ENCODE data around the gene ZSCAN22. TPM values are rescaled to one million over a fixed set of nuclear protein-coding genes. Genes with fewer than 3 reads are reported as not detected.

The ZSCAN22 gene
- total and polyA plus RNA-seq, 2 experiments from 2014 or later, result 2.0 to 2.2 TPM

GRCh38 chr19:58350001-58350861, 23.4 kb downstream of the ZSCAN22 start:
- WGBS (ENCODE audit: low lambda C conversion rate, missing lambda C conversion rate), result 98% methylated on average over 73 of the region's 84 CpGs
- H3K9me3 ChIP-seq (ENCODE audit: low read depth), result no peaks in the 10 kb centered on the region
- H3K9me2 ChIP-seq (replicated peaks; ENCODE audit: insufficient read depth), result no peaks in the 10 kb centered on the region
- H3K27me3 ChIP-seq, result peaks cover 4% of the 10 kb centered on the region
- peaks cover 18% of the 10 kb centered on the region for H3K79me2 ChIP-seq
- peaks cover 8% of the 10 kb centered on the region for H3K4me1 ChIP-seq (ENCODE audit: insufficient read depth)
- no peaks in the 10 kb centered on the region for H4K20me1 ChIP-seq (ENCODE audit: insufficient read depth, poor library complexity, severe bottlenecking)
- no peak overlapping the region for H3K4me2 ChIP-seq
- no peak overlapping the region for H2AFZ ChIP-seq
- H3K27ac ChIP-seq, result no peak overlapping the region
- no peak for DNase-seq (ENCODE audit: low spot score)
- TF ChIP-seq EZH2phosphoT487 (IDR thresholded peaks at IDR 0.05; ENCODE audit: low read depth, severe bottlenecking, unreplicated experiment) (no peak), EZH2 (IDR thresholded peaks at IDR 0.05; ENCODE audit: borderline replicate concordance) (no peak), CTCF (IDR thresholded peaks at IDR 0.05; ENCODE audit: poor library complexity) (no peak)
- no peaks in the 10 kb centered on the region for H3K36me3 ChIP-seq (replicated peaks; ENCODE audit: insufficient read depth, low read depth)
- H3K4me3 ChIP-seq, result no peak overlapping the region

DNA sequence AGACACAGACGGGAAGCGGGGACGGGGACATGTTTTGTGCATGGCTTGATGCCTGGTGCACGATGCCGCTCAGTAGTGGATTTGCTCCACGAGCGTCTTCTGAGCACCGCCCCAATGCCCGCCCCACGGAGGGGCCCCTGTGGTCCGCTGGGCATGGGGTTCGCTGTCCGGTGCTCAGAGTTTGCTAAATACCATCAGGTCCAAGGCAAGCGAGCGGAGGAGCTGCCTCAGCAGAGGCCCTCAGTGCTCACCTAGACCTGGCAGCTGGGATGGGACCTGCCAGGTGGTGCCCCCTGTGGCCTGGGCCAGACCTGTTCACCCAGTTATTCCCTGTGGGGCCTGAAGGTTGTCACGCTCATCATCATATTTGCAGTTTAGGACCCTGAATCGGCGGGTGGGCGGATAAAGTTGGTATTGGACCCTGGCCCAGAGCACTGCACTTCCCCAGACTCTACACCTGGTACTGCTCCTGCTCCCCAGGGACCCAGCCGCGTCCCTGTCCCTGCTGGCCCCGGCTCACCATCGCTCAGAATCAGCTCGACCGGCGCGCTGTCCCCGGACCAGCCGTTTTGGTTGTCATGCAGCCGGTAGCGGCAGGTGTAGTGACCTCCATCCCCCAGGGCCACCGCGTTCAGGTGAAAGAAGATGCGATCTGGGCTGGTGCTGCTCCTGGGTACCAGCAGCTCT, 24.2 kb downstream of the ZSCAN22 start:
- 96% methylated on average over 32 of the region's 34 CpGs for whole genome bisulfite sequencing (ENCODE audit: low lambda C conversion rate, missing lambda C conversion rate)
- H2AFZ ChIP-seq, result no peak overlapping the region
- H4K20me1 ChIP-seq (ENCODE audit: insufficient read depth, poor library complexity, severe bottlenecking), result no peaks in the 10 kb centered on the region
- no peak overlapping the region for H3K27ac ChIP-seq
- peaks cover 18% of the 10 kb centered on the region for H3K79me2 ChIP-seq
- H3K4me3 ChIP-seq, result no peak overlapping the region
- no peaks in the 10 kb centered on the region for H3K9me3 ChIP-seq (ENCODE audit: low read depth)
- no peak for DNase-seq (ENCODE audit: low spot score)
- peaks cover 4% of the 10 kb centered on the region for H3K27me3 ChIP-seq
- no peaks in the 10 kb centered on the region for H3K9me2 ChIP-seq (replicated peaks; ENCODE audit: insufficient read depth)
- no peak for TF ChIP-seq EZH2 (IDR thresholded peaks at IDR 0.05; ENCODE audit: borderline replicate concordance)
- no peak for TF ChIP-seq CTCF (IDR thresholded peaks at IDR 0.05; ENCODE audit: poor library complexity)
- no peak for TF ChIP-seq EZH2phosphoT487 (IDR thresholded peaks at IDR 0.05; ENCODE audit: low read depth, severe bottlenecking, unreplicated experiment)
- no peaks in the 10 kb centered on the region for H3K36me3 ChIP-seq (replicated peaks; ENCODE audit: insufficient read depth, low read depth)
- no peak overlapping the region for H3K4me2 ChIP-seq
- H3K4me1 ChIP-seq (ENCODE audit: insufficient read depth), result peaks cover 7% of the 10 kb centered on the region

GRCh38 chr19:58351558-58351878, 24.7 kb downstream of the ZSCAN22 start:
- H3K36me3 ChIP-seq (replicated peaks; ENCODE audit: insufficient read depth, low read depth), result no peaks in the 10 kb centered on the region
- H3K79me2 ChIP-seq, result peaks cover 13% of the 10 kb centered on the region
- peaks cover 2% of the 10 kb centered on the region for H3K4me1 ChIP-seq (ENCODE audit: insufficient read depth)
- WGBS (ENCODE audit: low lambda C conversion rate, missing lambda C conversion rate), result 98% methylated on average over 8 of the region's 9 CpGs
- H3K9me3 ChIP-seq (ENCODE audit: low read depth), result no peaks in the 10 kb centered on the region
- H3K4me3 ChIP-seq, result no peak overlapping the region
- H4K20me1 ChIP-seq (ENCODE audit: insufficient read depth, poor library complexity, severe bottlenecking), result no peaks in the 10 kb centered on the region
- DNase-seq (ENCODE audit: low spot score), result no peak
- no peak for TF ChIP-seq EZH2phosphoT487 (IDR thresholded peaks at IDR 0.05; ENCODE audit: low read depth, severe bottlenecking, unreplicated experiment)
- TF ChIP-seq CTCF (IDR thresholded peaks at IDR 0.05; ENCODE audit: poor library complexity), result no peak
- TF ChIP-seq EZH2 (IDR thresholded peaks at IDR 0.05; ENCODE audit: borderline replicate concordance), result no peak
- no peak overlapping the region for H3K27ac ChIP-seq
- no peaks in the 10 kb centered on the region for H3K9me2 ChIP-seq (replicated peaks; ENCODE audit: insufficient read depth)
- no peak overlapping the region for H3K4me2 ChIP-seq
- peaks cover 4% of the 10 kb centered on the region for H3K27me3 ChIP-seq
- H2AFZ ChIP-seq, result no peak overlapping the region

All from hepatocyte (in vitro differentiated cells).